Measurements from ENCODE around the gene C2orf92.
"Not testable (repeated sequence)": the region's sequence is repeated elsewhere in the genome, so short reads cannot be mapped to it uniquely, and the experiment has no call there.

- not testable (repeated sequence) for TF ChIP-seq EZH2 (IDR thresholded peaks at IDR 0.05; ENCODE audit: borderline replicate concordance, low read depth, low read length, severe bottlenecking)
- TF ChIP-seq, protein P1, sequence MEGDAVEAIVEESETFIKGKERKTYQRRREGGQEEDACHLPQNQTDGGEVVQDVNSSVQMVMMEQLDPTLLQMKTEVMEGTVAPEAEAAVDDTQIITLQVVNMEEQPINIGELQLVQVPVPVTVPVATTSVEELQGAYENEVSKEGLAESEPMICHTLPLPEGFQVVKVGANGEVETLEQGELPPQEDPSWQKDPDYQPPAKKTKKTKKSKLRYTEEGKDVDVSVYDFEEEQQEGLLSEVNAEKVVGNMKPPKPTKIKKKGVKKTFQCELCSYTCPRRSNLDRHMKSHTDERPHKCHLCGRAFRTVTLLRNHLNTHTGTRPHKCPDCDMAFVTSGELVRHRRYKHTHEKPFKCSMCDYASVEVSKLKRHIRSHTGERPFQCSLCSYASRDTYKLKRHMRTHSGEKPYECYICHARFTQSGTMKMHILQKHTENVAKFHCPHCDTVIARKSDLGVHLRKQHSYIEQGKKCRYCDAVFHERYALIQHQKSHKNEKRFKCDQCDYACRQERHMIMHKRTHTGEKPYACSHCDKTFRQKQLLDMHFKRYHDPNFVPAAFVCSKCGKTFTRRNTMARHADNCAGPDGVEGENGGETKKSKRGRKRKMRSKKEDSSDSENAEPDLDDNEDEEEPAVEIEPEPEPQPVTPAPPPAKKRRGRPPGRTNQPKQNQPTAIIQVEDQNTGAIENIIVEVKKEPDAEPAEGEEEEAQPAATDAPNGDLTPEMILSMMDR (IDR thresholded peaks at IDR 0.05; ENCODE audit: borderline replicate concordance, extremely low read depth, low read length, poor library complexity, severe bottlenecking): not testable (repeated sequence)
Observed at GRCh38 chr2:97712175-97712574, 42.7 kb downstream of the C2orf92 start.

All from DND-41 (cell line).